Stimulated activated effector memory CD8-positive, alpha-beta T cell treated with anti-CD3 and anti-CD28 coated beads, Interleukin-12 subunit alpha, Interleukin-12 subunit beta, amount 100 ng/mL, for 72 hours (primary cell): ENCODE measurements around the gene VAPB.
"Not testable (repeated sequence)": the region's sequence is repeated elsewhere in the genome, so short reads cannot be mapped to it uniquely, and the experiment has no call there.

Experiments used
- ATAC-seq: fragments of 150-1000 bp; cut with Tn5 transposase; 2 replicates; pipeline ENCODE4 v1.10.0; 2021
- DNase-seq, 2 donors: peaks; one replicate each; pipeline ENCODE4 v3.0.0; 2021 to 2022; ENCODE audit warnings: low spot score in 2 of 2
- H3K27ac Mint-ChIP-seq: one replicate; pipeline ENCODE4 v1.8.0; 2022; ENCODE audit warnings: mild to moderate bottlenecking, mixed read lengths
- H3K36me3 Mint-ChIP-seq: one replicate; pipeline ENCODE4 v1.8.0; 2022; ENCODE audit warnings: mild to moderate bottlenecking, mixed read lengths
- H3K4me1 Mint-ChIP-seq: one replicate; pipeline ENCODE4 v1.8.0; 2022; ENCODE audit warnings: mixed read lengths
- H3K4me3 Mint-ChIP-seq: one replicate; pipeline ENCODE4 v1.8.0; 2022; ENCODE audit warnings: mild to moderate bottlenecking, mixed read lengths
- H3K9me3 Mint-ChIP-seq: one replicate; pipeline ENCODE4 v1.8.0; 2022; ENCODE audit warnings: mixed read lengths

Gene VAPB

GRCh38 chr20:58388882-58389323 lies at the start of gene VAPB:
Gene VAPB, plus strand, starts transcription at chr20:58389229. Its CDS starts 231 bp downstream, at chr20:58389460.
- H3K36me3 Mint-ChIP-seq, result peaks cover 30% of the 10 kb centered on the region
- no peaks in the 10 kb centered on the region for H3K9me3 Mint-ChIP-seq
- DNase-seq (peak; percentile 99), ATAC-seq (peak; percentile 99)
- peak within 1 kb of the TSS; percentile 92 for H3K4me3 Mint-ChIP-seq
- peak within 1 kb of the TSS; percentile 94 for H3K27ac Mint-ChIP-seq
- peaks cover 40% of the 10 kb centered on the region for H3K4me1 Mint-ChIP-seq

GRCh38 chr20:58339741-58340140 lies 49.3 kb upstream of the VAPB start:
- Mint-ChIP-seq H3K4me3 (no peak overlapping the region), H3K36me3 (peaks cover 19% of the 10 kb centered on the region), H3K4me1 (peaks cover 46% of the 10 kb centered on the region), H3K9me3 (peaks cover 8% of the 10 kb centered on the region), H3K27ac (peak overlapping the region; percentile 41)
- ATAC-seq, result no peak
- no peak for DNase-seq

- H3K4me3 Mint-ChIP-seq, result no peak overlapping the region
- peak overlapping the region; percentile 55 for H3K27ac Mint-ChIP-seq
- peaks cover 50% of the 10 kb centered on the region for H3K4me1 Mint-ChIP-seq
- H3K36me3 Mint-ChIP-seq, result peaks cover 20% of the 10 kb centered on the region
- peaks cover 8% of the 10 kb centered on the region for H3K9me3 Mint-ChIP-seq
- ATAC-seq, result no peak
- DNase-seq, result no peak
These were observed 48.9 kb upstream of the VAPB start for GRCh38 chr20:58340151-58340550.

GRCh38 chr20:58340853-58341252 lies 48.2 kb upstream of the VAPB start:
- peak; percentile 50 for ATAC-seq
- Mint-ChIP-seq H3K27ac (peak overlapping the region; percentile 55), H3K36me3 (peaks cover 27% of the 10 kb centered on the region)

GRCh38 chr20:58342104-58342945 lies 46.7 kb upstream of the VAPB start:
- Mint-ChIP-seq H3K27ac (no peak overlapping the region), H3K9me3 (peaks cover 8% of the 10 kb centered on the region), H3K4me1 (peaks cover 58% of the 10 kb centered on the region), H3K4me3 (no peak overlapping the region), H3K36me3 (peaks cover 42% of the 10 kb centered on the region)
- DNase-seq (no peak), ATAC-seq (no peak)

More at GRCh38 chr20:58340853-58341252, 48.2 kb upstream of the VAPB start:
- no peak for DNase-seq
- Mint-ChIP-seq H3K4me1 (peaks cover 57% of the 10 kb centered on the region), H3K4me3 (no peak overlapping the region), H3K9me3 (peaks cover 8% of the 10 kb centered on the region)

GRCh38 chr20:58344741-58345140 lies 44.3 kb upstream of the VAPB start:
- Mint-ChIP-seq H3K4me1 (peaks cover 47% of the 10 kb centered on the region), H3K36me3 (peaks cover 58% of the 10 kb centered on the region), H3K4me3 (no peak overlapping the region), H3K27ac (no peak overlapping the region), H3K9me3 (peaks cover 8% of the 10 kb centered on the region)
- ATAC-seq, result no peak
- DNase-seq, result no peak

- ATAC-seq (no peak), DNase-seq (no peak)
- peak overlapping the region; percentile 45 for H3K27ac Mint-ChIP-seq
- H3K36me3 Mint-ChIP-seq, result peaks cover 71% of the 10 kb centered on the region
- no peak overlapping the region for H3K4me3 Mint-ChIP-seq
- peaks cover 34% of the 10 kb centered on the region for H3K4me1 Mint-ChIP-seq
- H3K9me3 Mint-ChIP-seq, result no peaks in the 10 kb centered on the region
These were observed 39.5 kb upstream of the VAPB start for GRCh38 chr20:58349570-58349969.

GRCh38 chr20:58352468-58352867 lies 36.6 kb upstream of the VAPB start:
- DNase-seq, result peak; percentile 5 to 60
- Mint-ChIP-seq H3K4me1 (peaks cover 14% of the 10 kb centered on the region), H3K36me3 (peaks cover 76% of the 10 kb centered on the region), H3K27ac (peak overlapping the region; percentile 43), H3K9me3 (no peaks in the 10 kb centered on the region), H3K4me3 (no peak overlapping the region)
- peak; percentile 97 for ATAC-seq

GRCh38 chr20:58359441-58359840 lies 29.6 kb upstream of the VAPB start:
- no peak for DNase-seq
- no peak for ATAC-seq
- Mint-ChIP-seq H3K4me3 (no peak overlapping the region), H3K36me3 (peaks cover 95% of the 10 kb centered on the region), H3K27ac (no peak overlapping the region), H3K4me1 (no peaks in the 10 kb centered on the region), H3K9me3 (no peaks in the 10 kb centered on the region)

GRCh38 chr20:58360936-58361335 lies 28.1 kb upstream of the VAPB start:
- DNase-seq (no peak), ATAC-seq (no peak)
- H3K4me3 Mint-ChIP-seq, result no peak overlapping the region
- no peaks in the 10 kb centered on the region for H3K4me1 Mint-ChIP-seq
- no peaks in the 10 kb centered on the region for H3K9me3 Mint-ChIP-seq
- H3K27ac Mint-ChIP-seq, result no peak overlapping the region
- H3K36me3 Mint-ChIP-seq, result peaks cover 95% of the 10 kb centered on the region

- DNase-seq, result no peak
- peaks cover 93% of the 10 kb centered on the region for H3K36me3 Mint-ChIP-seq
- no peaks in the 10 kb centered on the region for H3K9me3 Mint-ChIP-seq
- no peak overlapping the region for H3K27ac Mint-ChIP-seq
- no peak for ATAC-seq
- no peaks in the 10 kb centered on the region for H3K4me1 Mint-ChIP-seq
- no peak overlapping the region for H3K4me3 Mint-ChIP-seq
These were observed 27.4 kb upstream of the VAPB start for GRCh38 chr20:58361481-58362205.

- Mint-ChIP-seq H3K9me3 (no peaks in the 10 kb centered on the region), H3K4me1 (no peaks in the 10 kb centered on the region), H3K27ac (no peak overlapping the region), H3K36me3 (peaks cover 88% of the 10 kb centered on the region), H3K4me3 (no peak overlapping the region)
- no peak for DNase-seq
- ATAC-seq, result no peak
These were observed 26.9 kb upstream of the VAPB start for GRCh38 chr20:58362206-58362516.

- ATAC-seq, result no peak
- no peak overlapping the region for H3K27ac Mint-ChIP-seq
These were observed 26.1 kb upstream of the VAPB start for GRCh38 chr20:58362970-58363369.

GRCh38 chr20:58366866-58367265 lies 22.2 kb upstream of the VAPB start:
- Mint-ChIP-seq H3K9me3 (no peaks in the 10 kb centered on the region), H3K27ac (no peak overlapping the region), H3K4me1 (no peaks in the 10 kb centered on the region), H3K36me3 (peaks cover 45% of the 10 kb centered on the region), H3K4me3 (no peak overlapping the region)
- ATAC-seq (no peak), DNase-seq (no peak)

More at GRCh38 chr20:58362970-58363369, 26.1 kb upstream of the VAPB start:
- Mint-ChIP-seq H3K4me1 (no peaks in the 10 kb centered on the region), H3K9me3 (no peaks in the 10 kb centered on the region), H3K36me3 (peaks cover 83% of the 10 kb centered on the region), H3K4me3 (no peak overlapping the region)
- no peak for DNase-seq

- DNase-seq (no peak), ATAC-seq (no peak)
- no peak overlapping the region for H3K4me3 Mint-ChIP-seq
- H3K9me3 Mint-ChIP-seq, result no peaks in the 10 kb centered on the region
- peaks cover 13% of the 10 kb centered on the region for H3K4me1 Mint-ChIP-seq
- H3K36me3 Mint-ChIP-seq, result no peaks in the 10 kb centered on the region
- H3K27ac Mint-ChIP-seq, result no peak overlapping the region
These were observed 16.2 kb upstream of the VAPB start for GRCh38 chr20:58372806-58373205.

GRCh38 chr20:58373296-58373695 lies 15.7 kb upstream of the VAPB start:
- not testable (repeated sequence) for ATAC-seq, DNase-seq, H3K9me3 Mint-ChIP-seq, H3K27ac Mint-ChIP-seq, H3K36me3 Mint-ChIP-seq, H3K4me3 Mint-ChIP-seq
- peaks cover 13% of the 10 kb centered on the region for H3K4me1 Mint-ChIP-seq
